MCF 10A (cell line): ENCODE measurements around the gene TBX2. TPM values are rescaled to one million over a fixed set of nuclear protein-coding genes. Genes with fewer than 3 reads are reported as not detected.

Experiments used
- BruUV-seq: library from RNA; stranded (reverse); fragments of 400-500 nt; replicated peaks from 2 replicates; lab custom pipeline; 2021; lab: Mats Ljungman, UMichigan
- CTCF ChIA-PET: fragments of 300-600 bp; sonication (Branson Sonifier 250); formaldehyde crosslinking; extraction: SDS; loops from one replicate; lab custom pipeline; 2021; ENCODE audit warnings: antibody characterized with exemption, inconsistent platforms; lab: Yijun Ruan, JAX
- POLR2A ChIA-PET: fragments of 300-600, 350-650 bp; sonication (Branson Sonifier 250); formaldehyde crosslinking; extraction: SDS; loops from one replicate; lab custom pipeline; 2020; ENCODE audit warnings: antibody characterized with exemption, inconsistent platforms; lab: Yijun Ruan, JAX
- DNase-seq: peaks from one replicate; pipeline ENCODE4 v3.0.0-alpha.2; 2018; ENCODE audit not compliant: unreplicated experiment
- H3K27ac Mint-ChIP-seq: one replicate; pipeline ENCODE4 v1.8.0; 2022; ENCODE audit warnings: mild to moderate bottlenecking, low read depth, mixed read lengths; ENCODE audit not compliant: unreplicated experiment
- H3K27me3 Mint-ChIP-seq: one replicate; pipeline ENCODE4 v1.8.0; 2022; ENCODE audit warnings: mixed read lengths; ENCODE audit not compliant: insufficient read depth, unreplicated experiment
- H3K36me3 Mint-ChIP-seq: one replicate; pipeline ENCODE4 v1.8.0; 2022; ENCODE audit warnings: mild to moderate bottlenecking, moderate library complexity, mixed read lengths; ENCODE audit not compliant: insufficient read depth, unreplicated experiment
- H3K4me1 Mint-ChIP-seq: one replicate; pipeline ENCODE4 v1.8.0; 2022; ENCODE audit warnings: mixed read lengths; ENCODE audit not compliant: insufficient read depth, unreplicated experiment
- H3K4me3 Mint-ChIP-seq: one replicate; pipeline ENCODE4 v1.8.0; 2022; ENCODE audit warnings: mild to moderate bottlenecking, moderate library complexity, mixed read lengths; ENCODE audit not compliant: unreplicated experiment
- H3K9me3 Mint-ChIP-seq: one replicate; pipeline ENCODE4 v1.8.0; 2022; ENCODE audit warnings: mixed read lengths; ENCODE audit not compliant: unreplicated experiment
- intact Hi-C: fragments of 100-400 bp; cut with micrococcal nuclease; formaldehyde crosslinking; loops from 2 replicates; pipeline ENCODE4 v1.14.1; 2022
- total RNA-seq: library from RNA; stranded (reverse); gene quantifications from 2 replicates; pipeline ENCODE4 v1.2.3, GENCODE V29; 2022
- TF ChIP-seq, protein P1 (sequence below): fragments of 200-600 bp; IDR thresholded peaks from one replicate; pipeline ENCODE4 v1.8.0; 2022; ENCODE audit warnings: antibody characterized with exemption, mild to moderate bottlenecking; ENCODE audit not compliant: unreplicated experiment

Gene TBX2
- total RNA-seq, 1 experiment from 2014 or later: 1.5 TPM

DNA sequence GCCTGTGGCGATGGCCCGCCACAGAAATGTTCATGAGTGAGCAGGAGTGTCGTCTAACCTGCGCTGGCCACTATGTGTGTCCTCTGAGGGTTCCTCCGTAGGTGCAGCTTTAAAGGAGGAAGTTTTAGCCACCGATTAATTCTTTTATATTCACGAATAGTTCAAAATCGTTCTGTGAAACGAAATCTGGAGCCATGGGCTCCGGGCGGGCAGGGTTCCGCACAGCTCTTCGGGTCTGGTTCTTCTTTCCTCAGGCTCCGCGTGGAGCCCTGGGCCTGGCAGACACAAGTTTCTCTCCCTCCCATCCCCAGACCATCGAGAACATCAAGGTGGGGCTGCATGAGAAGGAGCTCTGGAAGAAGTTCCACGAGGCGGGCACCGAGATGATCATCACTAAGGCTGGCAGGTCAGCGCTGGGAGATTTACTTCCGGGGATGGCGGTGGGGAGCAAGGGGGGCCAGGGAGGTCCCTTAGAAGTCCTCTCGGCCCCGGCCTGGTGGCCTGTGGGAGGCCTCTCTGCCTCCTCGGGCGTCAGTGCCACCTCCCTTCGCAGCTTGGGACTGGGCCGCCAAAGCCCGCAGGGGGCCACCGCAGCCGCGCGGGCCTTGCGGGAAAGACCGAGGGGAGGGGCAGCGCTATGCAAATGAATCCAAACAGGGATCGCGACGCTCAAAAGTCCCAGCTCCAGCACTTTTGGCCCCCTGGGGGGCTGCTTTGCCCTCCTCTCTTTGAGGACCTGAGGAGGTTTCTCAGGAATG, 57.8 kb downstream of the TBX2 start:
- intact Hi-C loops: no loop called here
- Mint-ChIP-seq H3K27me3 (no peaks in the 10 kb centered on the region), H3K4me1 (no peaks in the 10 kb centered on the region), H3K9me3 (peaks cover 12% of the 10 kb centered on the region), H3K4me3 (no peak overlapping the region), H3K27ac (no peak overlapping the region), H3K36me3 (no peaks in the 10 kb centered on the region)
- TF ChIP-seq, protein P1, sequence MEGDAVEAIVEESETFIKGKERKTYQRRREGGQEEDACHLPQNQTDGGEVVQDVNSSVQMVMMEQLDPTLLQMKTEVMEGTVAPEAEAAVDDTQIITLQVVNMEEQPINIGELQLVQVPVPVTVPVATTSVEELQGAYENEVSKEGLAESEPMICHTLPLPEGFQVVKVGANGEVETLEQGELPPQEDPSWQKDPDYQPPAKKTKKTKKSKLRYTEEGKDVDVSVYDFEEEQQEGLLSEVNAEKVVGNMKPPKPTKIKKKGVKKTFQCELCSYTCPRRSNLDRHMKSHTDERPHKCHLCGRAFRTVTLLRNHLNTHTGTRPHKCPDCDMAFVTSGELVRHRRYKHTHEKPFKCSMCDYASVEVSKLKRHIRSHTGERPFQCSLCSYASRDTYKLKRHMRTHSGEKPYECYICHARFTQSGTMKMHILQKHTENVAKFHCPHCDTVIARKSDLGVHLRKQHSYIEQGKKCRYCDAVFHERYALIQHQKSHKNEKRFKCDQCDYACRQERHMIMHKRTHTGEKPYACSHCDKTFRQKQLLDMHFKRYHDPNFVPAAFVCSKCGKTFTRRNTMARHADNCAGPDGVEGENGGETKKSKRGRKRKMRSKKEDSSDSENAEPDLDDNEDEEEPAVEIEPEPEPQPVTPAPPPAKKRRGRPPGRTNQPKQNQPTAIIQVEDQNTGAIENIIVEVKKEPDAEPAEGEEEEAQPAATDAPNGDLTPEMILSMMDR: no peak
- DNase-seq: no peak
- ChIA-PET POLR2A (interaction anchor here (0.6 kb wide), 1 partner anchor 29 kb away, joined by 3 read pairs; no protein-coding TSS in a partner anchor), CTCF (interaction anchor here (0.7 kb wide), 1 partner anchor 13 kb away, joined by 3 read pairs; no protein-coding TSS in a partner anchor)
- no TSS peak for BruUV-seq

DNA sequence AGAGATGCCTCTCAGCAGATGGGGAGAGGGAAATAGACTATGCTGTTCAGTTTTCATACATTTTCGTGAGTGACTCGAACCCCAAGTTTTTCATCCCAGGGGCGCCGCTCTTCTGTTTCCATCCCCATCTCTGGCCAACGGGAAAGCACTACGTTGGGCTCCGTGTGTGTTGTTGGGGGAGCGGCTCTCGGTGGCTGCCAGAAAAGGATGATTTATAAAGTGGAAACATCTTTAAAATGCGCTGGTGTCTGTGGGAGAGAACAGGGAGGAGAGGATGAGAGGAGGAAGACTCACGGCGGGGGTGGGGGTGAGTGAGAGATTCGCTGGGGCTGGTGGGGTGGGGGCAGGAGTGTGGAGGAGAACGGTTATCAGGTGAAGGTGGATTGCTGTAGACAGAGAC, 58.4 kb downstream of the TBX2 start:
- no TSS peak for BruUV-seq
- intact Hi-C loops: no loop called here
- DNase-seq: no peak

DNA sequence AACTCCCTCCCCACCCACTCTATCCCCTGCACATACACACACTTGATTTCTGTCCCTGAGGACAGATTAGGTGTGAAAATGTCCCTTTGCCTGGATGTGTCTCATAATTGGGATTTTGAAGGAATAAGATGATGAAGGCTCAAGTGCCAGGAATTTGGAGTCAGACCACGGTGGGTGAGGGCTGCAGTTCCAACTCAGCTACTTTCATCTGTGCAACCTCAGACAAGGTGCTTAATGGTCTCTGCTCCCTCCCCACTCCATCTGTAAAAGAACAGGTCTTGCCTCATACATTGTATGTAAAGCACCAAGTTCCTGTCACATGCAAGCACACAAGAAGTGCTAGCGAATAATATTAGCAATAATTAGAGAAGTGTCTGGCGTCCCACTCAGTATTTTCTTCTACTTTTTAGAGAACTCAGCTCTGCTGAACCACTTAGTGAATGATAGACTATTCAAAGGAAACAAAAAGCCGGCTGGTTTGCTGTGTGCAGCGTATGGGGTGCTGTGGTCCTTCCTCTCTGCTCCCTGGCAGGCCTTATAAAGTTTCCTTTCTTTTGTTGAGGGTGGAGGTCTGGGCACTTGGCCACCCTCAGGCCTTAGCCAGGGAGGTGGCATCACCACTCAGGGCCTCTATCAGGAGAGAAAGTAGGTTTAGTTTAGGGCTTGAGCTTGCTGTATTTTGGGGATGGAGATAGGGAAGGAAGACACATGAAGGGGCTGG, 58.9 kb downstream of the TBX2 start:
- Mint-ChIP-seq H3K27ac (no peak overlapping the region), H3K4me3 (no peak overlapping the region), H3K27me3 (no peaks in the 10 kb centered on the region), H3K9me3 (peaks cover 12% of the 10 kb centered on the region), H3K4me1 (no peaks in the 10 kb centered on the region), H3K36me3 (no peaks in the 10 kb centered on the region)
- intact Hi-C loops: no loop called here
- no peak for DNase-seq
- BruUV-seq: no TSS peak
- ChIA-PET CTCF (interaction anchor here (0.5 kb wide), 1 partner anchor 144 kb away, joined by 5 read pairs; no protein-coding TSS in a partner anchor), POLR2A (no interaction called here)
- TF ChIP-seq, protein P1: no peak

More for the DNA sequence above, 58.4 kb downstream of the TBX2 start:
- Mint-ChIP-seq H3K36me3 (no peaks in the 10 kb centered on the region), H3K4me3 (no peak overlapping the region), H3K27me3 (no peaks in the 10 kb centered on the region), H3K27ac (no peak overlapping the region), H3K4me1 (no peaks in the 10 kb centered on the region), H3K9me3 (peaks cover 12% of the 10 kb centered on the region)
- CTCF ChIA-PET: no interaction called here
- TF ChIP-seq, protein P1: no peak
- POLR2A ChIA-PET: interaction anchor here (0.6 kb wide), 1 partner anchor 29 kb away, joined by 3 read pairs; no protein-coding TSS in a partner anchor

Other genes starting within 250 kb of the TBX2 start
- not detected in 2 replicates for gene TBX4, start 52.6 kb downstream of the TBX2 start, total RNA-seq
- gene NACA2, start 191.4 kb downstream of the TBX2 start, total RNA-seq: not detected in 2 replicates